Transverse colon (tissue), 4 donors: ENCODE measurements around the gene DQX1. TPM values are rescaled to one million over a fixed set of nuclear protein-coding genes. Genes with fewer than 3 reads are reported as not detected.

ENCODE experiments used
- DNase-seq: peaks from one replicate; pipeline ENCODE4 v3.0.0-alpha.2; 2019
- H3K27ac ChIP-seq, 4 donors: fragments of 200-600 bp; sonication (generic); 2 replicates each; pipeline ENCODE4 v1.5.1; 2016 to 2018; ENCODE audit warnings: inconsistent platforms in 4 of 4
- H3K27me3 ChIP-seq: fragments of 200-600 bp; sonication (generic); 2 replicates; pipeline ENCODE4 v1.5.1; 2017; ENCODE audit warnings: inconsistent platforms
- H3K36me3 ChIP-seq, 4 donors: fragments of 200-600 bp; sonication (generic); 2 replicates each; pipeline ENCODE4 v1.5.1; 2017 to 2019; ENCODE audit warnings: inconsistent platforms in 4 of 4
- H3K4me1 ChIP-seq, 4 donors: fragments of 200-600 bp; sonication (generic); 2 replicates each; pipeline ENCODE4 v1.5.1; 2017 to 2020; ENCODE audit warnings: inconsistent platforms in 4 of 4
- H3K4me3 ChIP-seq, 4 donors: fragments of 200-600 bp; sonication (generic); 1 replicate in 1 of 4; 2 replicates in 3 of 4; pipeline versions ENCODE4 v1.5.1 to v1.6.1; 2017 to 2019; ENCODE audit warnings: inconsistent platforms in 4 of 4
- H3K9me3 ChIP-seq, 2 donors: fragments of 200-600 bp; sonication (generic); 2 replicates each; pipeline ENCODE4 v1.5.1; 2017 to 2019; ENCODE audit warnings: inconsistent platforms in 2 of 2
- EP300 ChIP-seq: sonication (generic); formaldehyde crosslinking; IDR thresholded peaks from one replicate; pipeline ENCODE4 v1.6.1; 2017; ENCODE audit warnings: antibody characterized with exemption, low read depth
- POLR2A ChIP-seq: fragments of 450-650 bp; IDR thresholded peaks from one replicate; pipeline ENCODE4 v1.6.1; 2016; ENCODE audit warnings: antibody characterized with exemption, mild to moderate bottlenecking, moderate library complexity
- POLR2AphosphoS5 ChIP-seq, 3 donors: sonication (generic); formaldehyde crosslinking; IDR thresholded peaks; one replicate each; pipeline ENCODE4 v1.6.1; 2016; ENCODE audit warnings: antibody characterized with exemption in 3 of 3
- WGBS, 2 donors: methylation state at CpG; one replicate each; pipeline ENCODE4 v1.1.5; 2018; ENCODE audit warnings: low coverage in 1 of 2; 5-methylcytosine and 5-hydroxymethylcytosine counted together
- in situ Hi-C, 4 donors: fragments of 200-750 bp; cut with MboI; loops; one replicate each; pipeline versions ENCODE4 v1.15.0 to v1.15.1; 2017; ENCODE audit warnings: low sequenced_read_pairs in 3 of 4, low pct_ligation_motif_present in 1 of 4, low pct_unique_long_range_greater_than_20kb in 1 of 4
- intact Hi-C: fragments of 100-400 bp; cut with DNase I; formaldehyde crosslinking; loops from one replicate; pipeline ENCODE4 v1.15.1; 2023; ENCODE audit warnings: low total_unique reads
- total RNA-seq, 4 donors: library from RNA; depleted of rRNA; stranded (reverse); fragments of >200 nt; gene quantifications; one replicate each; pipeline ENCODE4 v1.1.0, GENCODE V29; 2016
- TF ChIP-seq, protein P1 (sequence below), 5 experiments: fragments of 200-600 bp in 3 of 5; fragments of 450-650 bp in 2 of 5; sonication (generic) in 3 of 5; IDR thresholded peaks; 1 replicate in 2 of 5; 2 replicates in 3 of 5; pipeline ENCODE4 v1.5.1; 2016 to 2017; ENCODE audit warnings: antibody characterized with exemption in 5 of 5, inconsistent platforms in 3 of 5, mild to moderate bottlenecking in 2 of 5, moderate library complexity in 1 of 5

The DQX1 gene
- total RNA-seq, 4 donors from 2014 or later: 32.4 to 194 (median 53.1) TPM

GRCh38 chr2:74552914-74553811, 27.1 kb upstream of the DQX1 start:
- Histone ChIP-seq H3K27ac (peak overlapping the region; percentile 83 to 91 (median 86)), H3K4me1 (peaks cover 12 to 41% (median 27%) of the 10 kb centered on the region in 4 donors), H3K36me3 (no peaks in the 10 kb centered on the region), H3K4me3 (peak overlapping the region in 3 of 4 donors; percentile 61 to 92 (median 75)), H3K9me3 (no peaks in the 10 kb centered on the region), H3K27me3 (no peaks in the 10 kb centered on the region)
- in situ Hi-C loops (no loop called here), intact Hi-C loops (no loop called here)
- TF ChIP-seq POLR2AphosphoS5 (IDR thresholded peaks at IDR 0.05) (no peak), POLR2A (no peak), EP300 (no peak)
- 34 to 54% methylated on average over 4 to 22 of the region's 27 CpGs for WGBS, 2 donors
- DNase-seq: no peak

DNA sequence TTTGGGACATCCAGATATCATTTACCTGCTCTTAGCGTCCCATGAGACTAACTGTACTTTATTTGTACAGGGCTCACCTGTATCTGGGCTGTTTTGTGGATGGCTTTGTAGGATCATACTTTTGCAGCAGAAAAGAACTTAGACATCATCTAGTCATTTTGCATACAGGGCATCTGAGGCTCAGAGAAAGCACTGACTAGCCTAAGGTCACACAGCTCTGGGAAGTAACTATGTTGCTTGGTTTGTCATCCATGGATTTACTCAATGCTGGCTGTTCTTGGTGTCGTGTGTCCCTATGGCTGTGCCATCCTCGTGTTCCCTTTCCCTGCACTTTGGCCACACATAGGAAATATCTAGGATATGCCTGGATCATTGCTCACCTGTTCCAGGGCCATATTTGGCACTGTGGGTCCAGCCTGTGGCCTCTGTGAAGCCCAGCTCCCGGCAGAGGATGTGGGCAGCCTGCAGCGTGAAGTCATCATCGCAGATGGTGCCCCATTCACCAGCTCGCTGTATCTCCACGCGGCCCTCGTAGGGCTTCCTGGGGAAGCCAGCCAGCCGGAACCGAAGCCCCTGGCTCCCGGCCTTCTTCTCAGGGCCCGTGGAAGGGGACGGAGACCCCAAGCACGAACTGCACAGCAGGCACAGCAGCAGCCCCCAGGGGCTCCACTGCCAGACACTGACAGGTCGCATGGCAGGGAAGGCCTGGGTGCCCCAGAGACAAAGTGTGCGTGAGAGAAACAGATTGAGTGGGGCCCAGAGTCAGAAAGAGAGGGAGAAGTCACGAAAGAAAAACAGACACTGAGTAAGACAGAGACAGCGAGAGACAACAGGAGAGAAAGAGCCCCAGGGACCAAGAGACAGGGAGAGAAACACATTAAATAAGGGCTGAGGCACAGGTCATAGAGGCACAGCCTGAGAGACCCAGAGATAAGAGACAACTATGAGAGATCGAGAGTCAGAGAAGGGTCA, 26.2 kb upstream of the DQX1 start:
- Histone ChIP-seq H3K4me3 (no peak overlapping the region), H3K36me3 (no peaks in the 10 kb centered on the region), H3K27me3 (no peaks in the 10 kb centered on the region), H3K9me3 (no peaks in the 10 kb centered on the region), H3K27ac (peak overlapping the region; percentile 83 to 91 (median 86)), H3K4me1 (peaks cover 12 to 36% (median 22%) of the 10 kb centered on the region in 4 donors)
- in situ Hi-C loops (no loop called here), intact Hi-C loops (no loop called here)
- TF ChIP-seq, protein P1, sequence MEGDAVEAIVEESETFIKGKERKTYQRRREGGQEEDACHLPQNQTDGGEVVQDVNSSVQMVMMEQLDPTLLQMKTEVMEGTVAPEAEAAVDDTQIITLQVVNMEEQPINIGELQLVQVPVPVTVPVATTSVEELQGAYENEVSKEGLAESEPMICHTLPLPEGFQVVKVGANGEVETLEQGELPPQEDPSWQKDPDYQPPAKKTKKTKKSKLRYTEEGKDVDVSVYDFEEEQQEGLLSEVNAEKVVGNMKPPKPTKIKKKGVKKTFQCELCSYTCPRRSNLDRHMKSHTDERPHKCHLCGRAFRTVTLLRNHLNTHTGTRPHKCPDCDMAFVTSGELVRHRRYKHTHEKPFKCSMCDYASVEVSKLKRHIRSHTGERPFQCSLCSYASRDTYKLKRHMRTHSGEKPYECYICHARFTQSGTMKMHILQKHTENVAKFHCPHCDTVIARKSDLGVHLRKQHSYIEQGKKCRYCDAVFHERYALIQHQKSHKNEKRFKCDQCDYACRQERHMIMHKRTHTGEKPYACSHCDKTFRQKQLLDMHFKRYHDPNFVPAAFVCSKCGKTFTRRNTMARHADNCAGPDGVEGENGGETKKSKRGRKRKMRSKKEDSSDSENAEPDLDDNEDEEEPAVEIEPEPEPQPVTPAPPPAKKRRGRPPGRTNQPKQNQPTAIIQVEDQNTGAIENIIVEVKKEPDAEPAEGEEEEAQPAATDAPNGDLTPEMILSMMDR (IDR thresholded peaks at IDR 0.05): no peak
- no peak for TF ChIP-seq POLR2AphosphoS5 (IDR thresholded peaks at IDR 0.05)
- no peak for TF ChIP-seq EP300
- TF ChIP-seq POLR2A: no peak
- 64 to 67% methylated on average over 4 to 21 of the region's 21 CpGs for WGBS, 2 donors
- DNase-seq: no peak

DNA sequence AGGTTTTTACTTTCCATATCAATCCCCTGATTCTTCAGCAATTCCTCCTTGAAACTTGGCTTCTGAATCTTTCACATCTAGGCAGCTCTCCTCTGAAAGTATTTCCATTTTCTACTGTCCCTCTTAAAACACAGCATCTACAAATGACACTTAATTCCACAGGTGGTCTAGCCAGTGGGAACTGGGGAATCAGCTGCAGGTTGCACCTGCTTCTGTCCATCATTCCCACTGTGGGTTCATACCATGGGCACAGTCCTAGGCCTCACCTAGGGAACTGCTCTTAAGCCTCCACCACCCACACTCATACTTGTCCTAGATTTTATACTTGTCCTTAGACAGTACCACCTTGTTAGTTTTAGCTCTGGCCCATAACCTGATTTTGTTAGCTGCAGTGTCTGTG, 25.5 kb upstream of the DQX1 start:
- in situ Hi-C loops (no loop called here), intact Hi-C loops (no loop called here)
- TF ChIP-seq EP300 (no peak), POLR2A (no peak), POLR2AphosphoS5 (IDR thresholded peaks at IDR 0.05) (no peak)
- TF ChIP-seq, protein P1 (IDR thresholded peaks at IDR 0.05): no peak
- Histone ChIP-seq H3K4me3 (no peak overlapping the region), H3K36me3 (no peaks in the 10 kb centered on the region), H3K27me3 (no peaks in the 10 kb centered on the region), H3K4me1 (peaks cover 12 to 36% (median 22%) of the 10 kb centered on the region in 4 donors), H3K9me3 (no peaks in the 10 kb centered on the region), H3K27ac (no peak overlapping the region)
- no peak for DNase-seq

- intact Hi-C loops: no loop called here
Measured at GRCh38 chr2:74550231-74550630, 24.2 kb upstream of the DQX1 start.

More at GRCh38 chr2:74550231-74550630, 24.2 kb upstream of the DQX1 start:
- in situ Hi-C loops: no loop called here
- Histone ChIP-seq H3K9me3 (no peaks in the 10 kb centered on the region), H3K27ac (no peak overlapping the region), H3K27me3 (no peaks in the 10 kb centered on the region), H3K4me1 (peaks cover 8 to 29% (median 15%) of the 10 kb centered on the region in 4 donors), H3K4me3 (no peak overlapping the region), H3K36me3 (no peaks in the 10 kb centered on the region)
- no peak for DNase-seq
- TF ChIP-seq POLR2AphosphoS5 (IDR thresholded peaks at IDR 0.05): no peak
- TF ChIP-seq, protein P1 (IDR thresholded peaks at IDR 0.05): no peak
- TF ChIP-seq POLR2A: no peak
- no peak for TF ChIP-seq EP300
- 89 to 100% methylated on average over 5 to 7 of the region's 7 CpGs for WGBS, 2 donors
